Right atrium auricular region (tissue), 2 donors: ENCODE measurements around the gene PRKCZ. TPM values are rescaled to one million over a fixed set of nuclear protein-coding genes. Genes with fewer than 3 reads are reported as not detected.

Source experiments
- DNase-seq: peaks from one replicate; pipeline ENCODE4 v3.0.0-alpha.2; 2019; ENCODE audit warnings: low spot score
- H3K27ac ChIP-seq, 2 donors: fragments of 200-600 bp; sonication (generic); 1 replicate in 1 of 2; 2 replicates in 1 of 2; pipeline ENCODE4 v1.5.1; 2016 to 2019
- H3K27me3 ChIP-seq, 2 donors: fragments of 200-600 bp; sonication (generic); one replicate each; pipeline versions ENCODE4 v1.5.1 to v1.6.0; 2017 to 2019
- H3K36me3 ChIP-seq: fragments of 200-600 bp; sonication (generic); one replicate; pipeline ENCODE4 v1.5.1; 2016
- H3K4me1 ChIP-seq, 2 donors: fragments of 200-600 bp; sonication (generic); one replicate each; pipeline versions ENCODE4 v1.5.1 to v1.6.0; 2017 to 2019
- H3K4me3 ChIP-seq, 2 donors: fragments of 200-600 bp; sonication (generic); 1 replicate in 1 of 2; 2 replicates in 1 of 2; pipeline ENCODE4 v1.5.1; 2017 to 2019; ENCODE audit warnings: mild to moderate bottlenecking in 1 of 2, moderate library complexity in 1 of 2
- H3K9me3 ChIP-seq, 2 donors: fragments of 200-600 bp; sonication (generic); one replicate each; pipeline ENCODE4 v1.5.1; 2019
- CTCF ChIP-seq, 2 donors: fragments of 200-600 bp; sonication (generic); IDR thresholded peaks; one replicate each; pipeline ENCODE4 v1.5.1; 2019; ENCODE audit warnings: antibody characterized with exemption in 2 of 2
- total RNA-seq, 2 donors: library from RNA; depleted of rRNA; stranded (reverse); fragments of >200 nt; gene quantifications; one replicate each; pipeline ENCODE4 v1.1.0, GENCODE V29; 2016

Gene PRKCZ
- total RNA-seq, 2 donors from 2014 or later: 15.3 to 16.4 TPM

GRCh38 chr1:2182376-2182775 is 132.2 kb downstream of the PRKCZ start:
- Histone ChIP-seq H3K9me3 (no peaks in the 10 kb centered on the region), H3K4me3 (no peak overlapping the region), H3K36me3 (no peaks in the 10 kb centered on the region), H3K27me3 (no peaks in the 10 kb centered on the region), H3K4me1 (no peaks in the 10 kb centered on the region), H3K27ac (no peak overlapping the region)
- no peak for TF ChIP-seq CTCF (IDR thresholded peaks at IDR 0.05)
- no peak for DNase-seq

GRCh38 chr1:2183937-2184334 is 133.7 kb downstream of the PRKCZ start:
- Histone ChIP-seq H3K4me3 (no peak overlapping the region), H3K9me3 (no peaks in the 10 kb centered on the region), H3K4me1 (peaks cover 0 to under 1% of the 10 kb centered on the region in 2 donors), H3K27ac (no peak overlapping the region), H3K36me3 (no peaks in the 10 kb centered on the region), H3K27me3 (no peaks in the 10 kb centered on the region)
- no peak for TF ChIP-seq CTCF (IDR thresholded peaks at IDR 0.05)
- DNase-seq: no peak

GRCh38 chr1:2184531-2184930 is 134.3 kb downstream of the PRKCZ start:
- TF ChIP-seq CTCF (IDR thresholded peaks at IDR 0.05): no peak
- H3K4me1 ChIP-seq: peaks cover 0 to 5% of the 10 kb centered on the region in 2 donors
- H3K36me3 ChIP-seq: no peaks in the 10 kb centered on the region
- H3K27me3 ChIP-seq: no peaks in the 10 kb centered on the region
- no peak overlapping the region for H3K4me3 ChIP-seq
- H3K9me3 ChIP-seq: no peaks in the 10 kb centered on the region
- no peak overlapping the region for H3K27ac ChIP-seq
- DNase-seq: no peak

GRCh38 chr1:2184934-2185333 is 134.7 kb downstream of the PRKCZ start:
- peaks cover 0 to 7% of the 10 kb centered on the region in 2 donors for H3K4me1 ChIP-seq
- no peak overlapping the region for H3K4me3 ChIP-seq
- H3K36me3 ChIP-seq: no peaks in the 10 kb centered on the region
- no peaks in the 10 kb centered on the region for H3K9me3 ChIP-seq
- TF ChIP-seq CTCF (IDR thresholded peaks at IDR 0.05): no peak
- no peak for DNase-seq
- H3K27me3 ChIP-seq: no peaks in the 10 kb centered on the region
- no peak overlapping the region for H3K27ac ChIP-seq

GRCh38 chr1:2185880-2186855 is 136.0 kb downstream of the PRKCZ start:
- H3K27ac ChIP-seq: no peak overlapping the region
- no peak overlapping the region for H3K4me3 ChIP-seq
- TF ChIP-seq CTCF (IDR thresholded peaks at IDR 0.05): no peak
- no peaks in the 10 kb centered on the region for H3K9me3 ChIP-seq
- H3K27me3 ChIP-seq: no peaks in the 10 kb centered on the region
- H3K36me3 ChIP-seq: no peaks in the 10 kb centered on the region
- H3K4me1 ChIP-seq: peaks cover 0 to 20% of the 10 kb centered on the region in 2 donors
- DNase-seq: no peak
